AG08396 (cell line): ENCODE measurements around the gene KDM4B.
A peak's percentile ranks its signal among the peaks of the same experiment; 100 is the strongest.

Source experiments
- DNase-seq: peaks from one replicate; pipeline ENCODE4 v3.0.0; 2012; ENCODE audit warnings: low spot score, mixed read lengths

KDM4B gene

DNA sequence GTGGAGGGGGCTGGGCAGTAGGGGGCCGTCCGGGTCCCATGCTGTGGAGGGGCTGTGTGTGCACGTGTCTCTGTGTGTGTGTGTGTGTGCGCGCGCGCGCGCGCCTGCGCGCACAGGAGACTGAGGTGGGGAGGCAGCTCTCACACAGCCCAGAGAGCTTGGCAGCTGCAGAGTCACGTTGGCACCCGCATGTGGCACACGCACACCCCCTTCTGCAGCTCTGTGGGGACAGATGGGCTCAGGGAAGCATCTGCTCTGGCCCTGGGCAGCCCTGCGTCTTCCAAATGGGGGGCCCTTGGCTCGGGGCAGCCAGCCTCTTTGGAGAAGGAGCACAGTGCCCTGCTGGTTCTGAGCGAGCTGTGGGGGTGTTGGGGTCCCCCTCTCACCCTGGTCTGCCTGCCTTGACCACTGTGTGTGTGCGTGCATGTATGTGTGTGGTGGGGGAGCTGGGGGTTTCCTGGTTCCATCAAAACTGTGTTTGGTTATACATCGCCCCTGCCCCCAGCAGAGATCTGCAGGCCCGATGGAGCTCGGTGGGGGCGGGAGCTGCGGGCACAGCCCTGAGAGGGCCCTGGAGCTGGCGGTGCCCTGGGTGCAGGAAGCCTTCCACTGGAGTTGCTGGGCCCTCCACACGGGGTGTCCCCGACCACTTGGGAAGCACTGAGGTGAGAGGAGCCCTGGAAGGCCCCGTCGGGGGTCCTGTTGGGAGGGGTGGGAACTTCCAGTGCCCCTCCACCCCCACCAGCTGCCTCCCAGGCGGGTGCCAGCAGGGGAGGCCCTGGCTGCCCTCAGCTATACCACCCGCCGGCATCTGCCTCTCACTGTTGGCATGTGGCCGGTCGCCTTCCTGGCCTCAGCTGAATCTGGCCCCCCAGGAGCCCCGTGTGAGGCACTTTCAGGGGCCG lies 67.1 kb downstream of the KDM4B start:
- DNase-seq, result no peak

DNA sequence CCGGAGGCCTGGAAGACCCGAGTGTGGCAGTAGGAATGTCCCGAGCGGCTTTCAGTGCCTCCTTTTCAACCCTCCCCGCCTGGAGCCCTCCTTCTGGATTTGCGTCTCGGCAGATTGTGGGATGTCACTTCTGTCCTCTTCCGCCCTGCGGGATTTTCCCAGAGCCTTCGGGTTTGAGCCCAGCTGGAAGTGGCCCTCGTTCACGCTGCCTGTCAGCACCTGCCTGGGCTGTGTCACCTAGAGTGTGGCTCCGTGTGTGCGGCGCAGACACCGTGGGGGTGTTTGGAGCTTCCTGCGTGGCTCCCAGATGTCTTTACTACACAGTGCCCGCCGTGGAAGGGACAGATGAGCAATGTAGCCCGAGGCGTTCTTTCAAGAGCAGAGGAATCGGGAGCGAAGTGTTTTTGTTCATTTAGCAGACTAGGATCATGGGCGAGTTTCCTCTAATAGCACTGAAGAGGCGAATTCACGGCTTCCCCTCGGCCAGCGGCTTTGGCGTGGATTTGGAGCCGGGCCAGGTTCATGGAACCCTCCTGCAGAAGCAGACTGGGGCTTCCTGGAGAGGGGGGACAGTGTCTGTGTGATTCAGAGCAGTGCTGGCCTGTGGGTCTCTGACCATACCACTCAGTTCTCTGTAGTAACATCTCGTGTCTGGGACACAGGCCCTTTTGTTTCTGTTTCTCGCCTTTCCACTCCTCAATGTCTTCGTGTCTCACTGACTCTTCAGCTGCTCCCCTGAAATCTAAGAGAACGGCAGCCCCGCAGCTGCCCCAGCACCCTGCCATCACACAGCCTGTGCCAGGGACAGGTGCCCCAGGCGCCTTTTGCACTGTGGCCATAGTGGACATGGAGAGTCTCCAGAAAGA lies 68.0 kb downstream of the KDM4B start:
- DNase-seq, result peak; percentile 68

DNA sequence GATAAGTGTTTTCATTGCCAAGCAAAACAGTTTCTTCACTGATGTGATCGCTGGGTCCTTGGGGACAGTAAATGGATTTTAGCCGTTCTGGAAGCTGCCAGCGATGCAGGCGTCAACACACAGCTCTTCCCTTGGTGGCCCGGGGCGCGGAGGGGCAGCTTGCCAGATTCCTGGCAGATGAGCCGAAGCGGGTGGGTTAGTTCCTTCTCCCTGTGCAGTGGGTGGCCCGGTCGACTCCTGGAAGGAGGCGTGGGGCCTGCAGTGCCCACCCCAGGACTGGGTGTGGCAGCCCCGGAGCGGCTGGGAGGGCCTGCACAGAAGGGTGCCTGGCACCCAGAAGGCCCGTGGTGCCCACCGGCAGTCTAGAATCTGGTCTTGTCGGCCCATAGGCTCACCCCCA lies 69.0 kb downstream of the KDM4B start:
- DNase-seq, result no peak

DNA sequence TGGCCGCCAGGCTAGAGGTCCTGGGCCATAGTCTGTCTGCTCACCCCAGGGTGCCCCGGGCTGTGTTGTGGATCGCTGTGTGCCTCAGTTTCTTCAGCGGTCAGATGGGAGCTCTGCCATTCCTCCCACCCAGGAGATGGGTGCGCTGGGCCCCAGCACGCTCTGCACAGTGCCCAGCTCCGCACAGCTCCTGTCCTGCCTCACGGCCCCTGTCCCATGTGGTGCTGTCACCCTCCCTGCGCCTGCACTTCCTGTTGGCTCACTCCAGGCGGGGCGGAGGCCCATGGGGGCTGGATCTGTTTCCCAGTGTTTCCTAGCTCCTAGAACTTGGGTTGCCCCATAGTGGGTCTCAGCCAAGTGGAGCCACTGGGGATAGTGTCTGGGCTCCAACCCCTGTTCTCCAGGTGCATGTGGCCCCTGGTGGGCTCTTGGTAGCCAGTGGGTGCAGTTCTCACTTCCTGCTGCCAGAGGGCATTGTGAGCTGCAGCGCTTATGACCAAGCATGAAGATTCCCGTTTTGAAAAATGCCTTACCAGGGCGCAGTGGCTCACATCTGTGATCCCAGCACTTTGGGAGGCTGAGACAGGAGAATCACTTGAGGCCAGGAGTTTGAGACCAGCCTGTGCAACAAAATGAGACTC lies 69.8 kb downstream of the KDM4B start:
- peak; percentile 70 for DNase-seq

DNA sequence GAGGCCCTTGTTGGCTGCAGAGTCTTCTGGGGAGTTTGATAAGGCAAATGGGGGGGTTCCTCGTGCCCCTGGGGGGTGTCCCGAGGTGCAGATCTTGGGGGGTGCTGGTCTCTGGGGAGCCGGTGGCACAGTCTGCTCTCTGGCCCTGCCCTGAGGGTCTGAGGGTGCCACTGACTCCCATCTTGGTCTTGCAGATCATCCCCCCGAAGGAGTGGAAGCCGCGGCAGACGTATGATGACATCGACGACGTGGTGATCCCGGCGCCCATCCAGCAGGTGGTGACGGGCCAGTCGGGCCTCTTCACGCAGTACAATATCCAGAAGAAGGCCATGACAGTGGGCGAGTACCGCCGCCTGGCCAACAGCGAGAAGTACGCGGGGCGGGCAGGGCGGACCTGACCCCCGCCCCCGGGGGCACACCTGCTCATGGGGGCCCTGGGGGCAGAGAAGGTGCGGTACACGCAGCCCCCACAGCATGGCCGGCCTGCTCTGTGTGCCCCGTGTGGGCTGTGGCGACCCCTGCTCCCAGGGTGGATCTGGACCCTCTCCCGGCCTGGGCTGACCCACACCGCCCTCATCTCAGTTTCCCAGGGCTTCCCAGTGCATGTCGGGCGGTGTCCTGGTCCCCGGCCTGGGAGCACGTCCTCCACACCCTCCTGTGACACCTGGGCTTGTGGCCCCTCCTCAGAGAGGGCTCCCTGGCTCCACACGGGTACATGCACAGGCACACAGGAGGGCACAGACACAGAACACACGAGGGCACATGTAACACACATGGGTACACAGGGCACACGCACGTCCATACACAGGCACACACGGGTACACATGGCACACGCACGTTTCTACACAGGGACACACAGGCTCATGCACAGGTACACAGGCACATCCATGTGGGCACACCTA lies 71.0 kb downstream of the KDM4B start:
- DNase-seq, result no peak

DNA sequence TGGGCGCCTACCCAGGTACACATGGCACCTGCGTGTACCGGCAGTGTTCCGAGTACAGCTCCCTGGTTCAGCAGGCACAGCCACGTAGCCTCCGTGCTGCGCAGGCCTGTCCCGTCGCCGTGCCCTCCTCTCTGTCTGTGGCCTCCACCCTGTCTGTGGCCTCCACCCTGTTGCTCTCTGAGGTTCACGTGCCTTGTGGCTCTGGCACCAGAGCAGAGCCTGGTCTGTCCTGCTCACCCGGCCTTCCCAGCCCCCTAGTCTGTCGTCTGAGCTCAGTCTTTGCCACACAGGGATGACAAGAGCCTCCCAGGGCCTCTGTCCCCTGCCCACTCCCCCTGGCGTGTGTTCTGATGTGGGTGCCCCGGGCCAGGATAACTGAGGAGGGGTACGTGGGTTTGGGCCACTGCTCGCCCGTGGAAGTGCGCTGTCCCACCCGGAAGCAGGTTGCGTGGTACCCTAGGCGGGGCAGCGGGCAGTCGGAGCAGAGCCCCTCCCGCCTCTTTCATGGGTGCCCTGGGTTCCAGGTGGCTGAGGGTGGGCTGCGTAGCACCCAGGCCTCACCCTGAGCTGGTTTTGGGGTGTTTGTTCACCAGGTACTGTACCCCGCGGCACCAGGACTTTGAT lies 71.7 kb downstream of the KDM4B start:
- no peak for DNase-seq

DNA sequence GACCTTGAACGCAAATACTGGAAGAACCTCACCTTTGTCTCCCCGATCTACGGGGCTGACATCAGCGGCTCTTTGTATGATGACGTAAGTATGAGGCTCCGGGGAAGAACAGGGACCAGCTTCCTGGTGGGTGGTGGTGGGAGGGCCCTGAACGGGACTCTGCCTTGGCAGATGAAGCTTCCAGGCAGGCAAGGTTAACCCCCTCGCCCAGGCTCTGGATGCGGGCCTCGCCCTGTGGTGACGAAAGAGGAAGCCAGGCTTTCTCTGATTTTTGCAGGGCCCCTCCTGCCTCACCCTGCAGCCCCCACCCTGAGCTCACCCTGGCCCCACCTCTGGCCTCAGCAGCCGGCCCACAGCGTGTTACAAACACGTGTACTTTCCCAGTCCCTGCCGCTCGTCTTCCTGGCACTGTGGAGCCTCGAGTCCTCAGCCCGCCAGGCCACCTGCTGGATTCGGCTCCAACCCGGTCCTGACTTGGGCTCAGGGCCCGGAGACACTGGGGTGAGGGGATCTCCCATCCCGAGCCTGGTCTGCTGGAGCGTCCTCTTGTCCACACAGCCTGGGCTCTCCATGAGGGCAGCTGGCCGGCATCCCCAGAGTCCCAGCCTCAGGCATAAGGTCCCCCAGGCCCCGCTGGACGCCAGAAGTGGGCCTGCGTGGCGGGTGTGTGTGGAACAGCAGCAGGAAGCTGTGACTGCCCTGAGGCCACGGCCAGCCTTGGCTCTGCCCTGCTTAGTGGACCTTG lies 72.4 kb downstream of the KDM4B start:
- no peak for DNase-seq

DNA sequence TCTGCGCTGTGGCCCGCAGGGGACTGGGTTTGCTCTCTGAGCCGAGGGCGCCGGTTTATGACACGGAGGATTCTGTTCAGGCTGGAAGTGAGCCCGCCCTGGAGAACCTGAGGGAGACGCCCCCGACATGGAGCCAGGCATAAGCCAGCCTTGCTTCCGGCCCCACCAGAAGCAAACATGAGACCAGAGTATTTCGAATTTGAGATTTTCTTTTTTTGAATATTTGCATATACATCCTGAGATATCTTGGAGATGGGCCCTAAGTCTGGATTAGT lies 72.9 kb downstream of the KDM4B start:
- DNase-seq, result no peak

DNA sequence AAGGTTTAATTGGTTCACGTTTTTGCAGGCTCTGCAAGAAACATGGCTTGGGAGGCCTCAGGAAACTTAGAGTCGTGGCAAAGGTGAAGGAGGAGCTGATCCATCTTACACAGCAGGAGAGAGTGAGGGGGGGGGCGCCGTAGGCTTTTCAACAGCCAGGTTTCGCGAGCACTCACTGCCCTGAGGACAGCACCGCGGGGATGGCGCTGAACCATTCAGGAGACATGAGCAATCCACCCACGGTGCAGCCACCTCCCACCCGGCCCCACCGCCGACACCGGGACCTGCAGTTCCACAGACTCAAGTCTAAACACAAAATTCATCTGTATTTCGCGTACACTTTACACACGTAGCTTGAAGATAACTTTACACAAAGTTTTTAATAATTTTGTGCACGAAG lies 73.6 kb downstream of the KDM4B start:
- DNase-seq, result no peak

DNA sequence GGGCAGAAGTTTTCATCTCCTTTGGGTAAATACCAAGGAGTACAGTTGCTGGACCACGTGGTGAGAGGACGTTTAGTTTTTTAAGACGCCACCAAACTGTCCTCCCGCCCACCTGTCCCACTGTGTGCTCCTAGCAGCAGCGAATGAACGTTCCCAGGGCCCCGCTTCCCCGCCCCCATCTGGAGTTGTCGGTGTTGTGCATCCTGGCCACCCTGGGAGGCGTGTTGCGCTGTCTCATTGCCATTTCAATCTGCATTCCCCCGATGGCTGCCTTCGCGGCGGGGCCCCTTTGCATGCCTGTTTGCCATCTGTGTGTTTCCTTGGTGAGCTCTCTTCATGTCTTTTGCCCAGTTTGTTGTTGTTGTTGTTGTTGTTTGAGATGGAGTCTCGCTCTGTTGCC lies 76.1 kb downstream of the KDM4B start:
- DNase-seq, result no peak

DNA sequence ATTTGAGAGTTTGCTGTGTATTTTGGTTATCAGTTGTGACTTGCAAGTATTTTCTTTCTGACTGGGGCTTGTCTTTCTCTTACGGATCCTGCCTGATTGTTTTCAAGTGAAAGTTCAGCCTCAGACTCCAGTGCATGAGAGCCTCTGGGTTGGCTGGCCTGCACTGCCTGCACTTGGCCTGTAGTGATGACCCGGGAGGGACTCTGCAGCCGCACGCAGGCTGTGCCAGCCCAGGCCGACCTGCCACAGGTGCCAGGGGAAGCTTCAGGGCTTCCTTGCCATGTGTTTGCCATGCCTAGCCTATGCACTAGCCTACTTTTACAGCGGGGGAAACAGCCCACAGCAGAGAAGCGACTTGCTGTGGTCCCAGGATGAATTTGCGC lies 77.0 kb downstream of the KDM4B start:
- DNase-seq, result no peak

DNA sequence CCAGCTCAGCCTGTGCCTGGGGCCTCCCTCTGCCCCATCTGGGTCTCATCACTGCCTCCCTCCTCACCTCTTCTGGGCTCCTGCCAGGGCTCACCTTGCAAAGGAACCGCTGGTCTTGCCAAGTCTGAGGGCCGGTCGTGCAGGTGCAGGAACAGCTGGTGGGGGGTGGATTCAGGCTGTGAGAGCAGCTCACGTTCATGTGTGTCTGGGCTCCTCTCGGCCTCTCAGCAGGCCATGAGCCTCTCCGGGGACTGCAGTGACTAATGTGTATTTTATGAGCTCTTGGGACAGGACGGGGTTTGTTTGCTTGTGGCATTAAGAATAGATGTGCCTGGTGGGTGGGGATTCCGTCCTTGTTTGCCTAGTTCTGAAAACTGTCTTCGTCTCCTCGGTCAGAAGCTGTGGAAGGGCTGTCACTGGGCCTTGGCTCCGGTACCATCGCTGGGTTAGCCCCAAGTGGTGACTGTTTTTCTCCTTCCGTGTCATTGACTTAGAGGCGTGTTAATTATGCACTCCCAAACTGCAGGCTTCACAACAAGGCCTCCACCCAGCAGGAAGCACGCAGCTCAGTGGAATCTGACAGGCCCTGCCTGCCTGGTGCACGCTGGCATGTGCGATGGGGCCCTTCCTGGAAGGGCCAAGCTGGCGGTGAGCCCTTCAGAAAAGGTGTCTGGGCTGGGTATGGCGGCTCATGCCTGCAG lies 77.6 kb downstream of the KDM4B start:
- no peak for DNase-seq

DNA sequence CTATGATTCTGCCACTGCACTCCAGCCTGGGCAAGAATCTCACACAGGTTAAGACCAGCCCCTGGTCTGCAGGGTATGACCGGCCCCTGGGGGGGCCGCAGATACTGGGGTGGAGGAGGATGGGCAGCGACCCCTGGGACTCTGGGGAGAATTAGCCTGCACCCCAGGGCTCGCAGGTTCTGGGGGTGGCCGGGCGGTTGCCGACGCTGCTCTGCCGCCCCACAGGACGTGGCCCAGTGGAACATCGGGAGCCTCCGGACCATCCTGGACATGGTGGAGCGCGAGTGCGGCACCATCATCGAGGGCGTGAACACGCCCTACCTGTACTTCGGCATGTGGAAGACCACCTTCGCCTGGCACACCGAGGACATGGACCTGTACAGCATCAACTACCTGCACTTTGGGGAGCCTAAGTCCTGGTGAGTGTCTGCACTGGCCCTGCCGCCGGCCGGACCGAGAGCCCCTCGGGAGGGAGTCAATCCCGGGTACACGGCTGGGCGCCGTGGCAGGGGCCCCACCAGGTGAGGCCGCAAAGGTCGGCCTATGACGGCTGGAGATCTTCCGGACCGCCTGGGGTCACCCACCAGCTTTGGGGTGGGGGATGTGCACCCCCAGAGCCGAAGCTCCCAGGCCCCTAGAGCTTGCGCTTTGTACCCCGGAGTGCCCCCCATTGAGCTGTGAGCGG lies 78.5 kb downstream of the KDM4B start:
- no peak for DNase-seq

DNA sequence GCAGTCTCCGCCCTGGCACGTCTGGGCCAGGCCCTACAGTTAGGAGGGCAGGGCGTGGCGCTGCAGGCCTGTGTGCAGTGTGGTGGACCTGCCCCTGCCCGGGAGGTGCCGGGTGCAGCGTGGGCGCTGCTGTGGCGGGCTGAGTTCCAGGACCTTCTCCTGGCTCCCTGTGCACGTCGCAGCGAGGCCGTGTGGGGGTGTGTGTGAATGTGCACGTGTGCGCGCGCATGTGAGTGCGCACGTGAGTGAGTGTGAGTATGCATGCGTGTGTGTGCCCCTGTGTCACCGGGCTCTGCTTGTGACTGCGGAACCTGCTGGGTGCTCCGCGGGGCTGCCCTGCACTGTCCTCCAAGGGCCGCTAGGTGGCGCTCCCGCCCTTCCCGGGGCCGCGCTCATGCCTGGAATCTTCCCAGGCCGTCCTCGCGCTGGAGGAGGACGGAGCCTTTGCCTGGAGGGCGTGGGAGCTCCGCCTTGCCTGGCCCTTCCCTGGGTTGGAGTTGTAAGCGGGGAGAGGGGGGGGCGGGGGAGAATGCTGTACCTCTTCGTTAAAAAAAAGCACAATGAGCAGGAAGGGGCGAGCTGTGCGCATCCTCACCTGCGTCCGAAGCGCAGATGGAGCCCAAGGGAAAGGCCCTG lies 79.3 kb downstream of the KDM4B start:
- peak; percentile 97 for DNase-seq

DNA sequence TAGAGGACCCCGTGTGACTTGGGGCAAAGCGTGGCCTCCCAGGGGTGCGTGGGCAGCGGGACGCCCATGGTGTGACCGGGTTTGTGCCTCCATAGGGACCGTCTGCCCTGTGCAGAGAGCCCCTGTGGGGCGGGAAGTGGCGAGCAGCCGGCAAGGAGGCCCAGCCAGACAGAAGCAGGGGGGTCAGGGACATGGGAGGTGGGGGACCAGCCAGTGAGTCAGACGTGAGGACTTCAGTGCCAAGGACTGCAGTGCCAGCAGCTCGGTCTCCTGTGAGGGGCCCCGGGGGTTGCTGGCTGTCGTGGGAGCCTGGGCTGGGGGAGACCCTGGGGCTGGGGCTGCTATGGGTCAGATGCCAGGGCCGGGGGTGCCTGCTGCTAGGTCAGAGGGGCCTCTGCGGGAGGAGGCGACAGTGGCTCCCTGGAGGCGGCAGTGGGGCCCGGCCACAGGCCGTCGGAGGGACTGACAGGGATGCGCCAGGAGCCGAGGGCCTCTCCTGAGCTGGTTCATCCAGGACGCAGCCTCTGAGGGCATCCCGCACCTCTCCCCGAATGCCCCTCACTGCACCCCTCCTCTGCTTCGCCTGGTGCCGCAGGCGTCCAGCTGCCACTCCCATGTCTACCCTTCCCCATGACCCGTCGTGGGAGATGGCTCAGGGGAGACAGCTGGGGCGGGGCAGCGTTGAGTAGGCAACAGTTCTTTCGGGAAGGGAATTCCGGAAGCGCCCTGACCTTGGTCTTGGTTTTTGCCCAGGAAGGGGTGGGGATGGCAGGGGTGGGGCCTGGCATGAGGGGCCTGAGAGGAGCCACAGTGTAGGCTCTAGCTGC lies 80.0 kb downstream of the KDM4B start:
- peak; percentile 84 for DNase-seq

DNA sequence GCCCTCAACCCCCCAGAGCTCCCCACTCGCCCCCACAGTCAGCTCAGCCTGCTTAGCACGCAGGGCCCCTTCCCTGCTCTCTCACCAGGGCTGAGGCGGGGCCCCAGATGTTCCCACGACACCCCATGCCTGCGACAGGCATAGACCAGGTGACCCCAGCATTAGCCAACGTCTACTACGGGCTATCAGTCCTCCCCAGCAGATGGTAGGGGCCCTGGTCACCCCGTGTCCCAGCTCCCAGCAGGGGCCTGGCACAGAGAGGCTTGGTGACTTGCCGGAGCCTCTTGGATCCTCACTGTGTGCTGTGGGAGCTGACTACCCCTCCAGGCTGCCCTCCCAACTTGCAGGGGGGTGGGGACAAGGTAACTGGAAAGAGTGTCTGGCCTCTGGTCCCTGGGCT lies 80.6 kb downstream of the KDM4B start:
- no peak for DNase-seq

DNA sequence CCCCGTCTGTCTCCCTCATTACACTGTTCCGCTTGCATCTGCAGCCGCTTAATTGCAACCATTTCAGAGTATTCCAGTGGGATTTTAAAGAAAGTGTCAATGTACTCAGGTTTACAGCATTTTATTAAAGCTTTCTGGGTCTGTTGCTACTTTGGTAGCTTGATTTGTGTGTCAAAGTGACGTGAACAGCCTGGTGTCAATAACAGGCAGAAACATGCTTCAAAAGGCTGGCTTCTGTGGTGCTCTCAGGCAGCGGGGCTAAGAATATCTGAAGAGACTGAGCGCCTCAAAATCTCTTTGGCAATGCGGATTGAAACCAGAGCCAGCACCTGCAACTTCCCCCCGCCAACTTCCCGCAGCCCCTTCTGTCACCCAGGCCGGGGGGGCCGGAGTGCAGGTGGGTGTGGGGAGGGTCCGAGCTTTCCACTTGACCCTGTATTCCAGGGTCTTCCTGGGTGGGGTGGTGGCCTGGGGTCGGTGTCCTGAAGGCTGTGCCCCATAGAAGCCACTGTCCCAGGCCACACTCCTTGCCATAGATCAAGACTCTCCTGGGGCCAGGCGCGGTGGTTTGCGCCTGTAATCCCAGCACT lies 81.2 kb downstream of the KDM4B start:
- DNase-seq, result no peak

DNA sequence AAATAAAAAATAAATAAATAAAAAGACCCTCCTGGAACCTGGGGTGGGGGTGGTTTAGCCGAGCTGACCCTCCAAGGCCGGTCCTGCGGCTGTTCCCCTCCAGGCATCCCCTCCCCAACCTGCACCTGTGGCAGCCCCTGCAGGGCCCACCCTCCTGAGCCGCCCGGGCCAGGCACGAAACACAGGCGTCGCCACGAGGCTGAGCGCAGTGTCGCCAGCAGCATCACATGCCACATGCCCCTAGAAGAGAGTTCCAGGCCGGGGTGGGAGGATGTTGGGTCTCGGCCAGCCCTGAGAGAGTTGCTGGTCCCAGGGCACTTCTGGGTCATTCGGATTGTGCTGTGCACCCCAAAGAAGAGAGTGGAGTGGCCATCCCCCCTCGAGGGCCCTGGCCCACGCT lies 82.0 kb downstream of the KDM4B start:
- no peak for DNase-seq
